Measurements from ENCODE around the gene AGBL4.

DNA sequence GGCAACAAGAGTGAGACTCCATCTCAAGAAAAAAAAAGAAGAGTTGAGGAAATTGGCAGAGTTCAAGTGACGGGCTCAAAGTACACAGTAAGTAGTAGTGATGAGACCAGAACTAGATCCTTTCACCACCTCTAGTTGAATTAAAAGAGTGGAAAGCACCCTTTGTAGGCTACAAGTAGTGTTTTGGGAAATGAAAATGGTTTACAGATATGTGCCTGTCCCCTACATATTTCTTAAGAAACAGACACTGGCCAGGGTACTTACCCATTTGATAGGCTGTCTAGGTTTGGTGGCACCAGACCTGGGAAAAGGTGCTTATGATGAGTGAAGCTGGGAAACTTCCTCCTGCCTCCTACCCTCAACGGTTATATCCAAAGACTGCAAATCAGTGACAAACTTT lies 1083.4 kb downstream of the AGBL4 start:
- TF ChIP-seq, protein P1, sequence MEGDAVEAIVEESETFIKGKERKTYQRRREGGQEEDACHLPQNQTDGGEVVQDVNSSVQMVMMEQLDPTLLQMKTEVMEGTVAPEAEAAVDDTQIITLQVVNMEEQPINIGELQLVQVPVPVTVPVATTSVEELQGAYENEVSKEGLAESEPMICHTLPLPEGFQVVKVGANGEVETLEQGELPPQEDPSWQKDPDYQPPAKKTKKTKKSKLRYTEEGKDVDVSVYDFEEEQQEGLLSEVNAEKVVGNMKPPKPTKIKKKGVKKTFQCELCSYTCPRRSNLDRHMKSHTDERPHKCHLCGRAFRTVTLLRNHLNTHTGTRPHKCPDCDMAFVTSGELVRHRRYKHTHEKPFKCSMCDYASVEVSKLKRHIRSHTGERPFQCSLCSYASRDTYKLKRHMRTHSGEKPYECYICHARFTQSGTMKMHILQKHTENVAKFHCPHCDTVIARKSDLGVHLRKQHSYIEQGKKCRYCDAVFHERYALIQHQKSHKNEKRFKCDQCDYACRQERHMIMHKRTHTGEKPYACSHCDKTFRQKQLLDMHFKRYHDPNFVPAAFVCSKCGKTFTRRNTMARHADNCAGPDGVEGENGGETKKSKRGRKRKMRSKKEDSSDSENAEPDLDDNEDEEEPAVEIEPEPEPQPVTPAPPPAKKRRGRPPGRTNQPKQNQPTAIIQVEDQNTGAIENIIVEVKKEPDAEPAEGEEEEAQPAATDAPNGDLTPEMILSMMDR (IDR thresholded peaks at IDR 0.05), result no peak
- TF ChIP-seq POLR2A (IDR thresholded peaks at IDR 0.05), result no peak
- TF ChIP-seq EP300 (IDR thresholded peaks at IDR 0.05), result no peak
